T-helper 1 cell treated with Interleukin-12 subunit alpha and Interleukin-12 subunit beta and Interleukin-4 antibody, amounts not matched to agents 30 ng/mL and 1 ng/mL, for 36 hours (primary cell): ENCODE data around the gene EIF4G3. TPM values are rescaled to one million over a fixed set of nuclear protein-coding genes. Genes with fewer than 3 reads are reported as not detected.

Experiments
- intact Hi-C: fragments of 100-400 bp; cut with micrococcal nuclease; formaldehyde crosslinking; loops from one replicate; pipeline ENCODE4 v1.15.1; 2024
- total RNA-seq: library from RNA; stranded (reverse); gene quantifications from 2 replicates; pipeline ENCODE4 v1.2.3, GENCODE V29; 2022

Gene EIF4G3
- total RNA-seq, 1 donor from 2014 or later = 55.2 TPM

GRCh38 chr1:20770314-20771087 lies 406.2 kb downstream of the EIF4G3 start:
- intact Hi-C loops = no loop called here

- intact Hi-C loops = no loop called here
Observed at GRCh38 chr1:20767271-20767670, 409.4 kb downstream of the EIF4G3 start.

- intact Hi-C loops = no loop called here
Observed at GRCh38 chr1:20763417-20763816, 413.3 kb downstream of the EIF4G3 start.

- intact Hi-C loops = no loop called here
Observed at GRCh38 chr1:20760322-20760721, 416.4 kb downstream of the EIF4G3 start.

Other genes with a start within 250 kb of the EIF4G3 start
- 91.2 and 93.9 TPM in 2 replicates for gene ECE1, start 113.6 kb upstream of the EIF4G3 start, total RNA-seq